GM12873 (cell line): ENCODE results near the gene SMC5.

Experiments
- CTCF ChIP-seq: IDR thresholded peaks from 2 replicates; pipeline ENCODE4 v1.5.1; 2012; ENCODE audit warnings: low read depth, mild to moderate bottlenecking, moderate library complexity, low read length, control low read depth; ENCODE audit not compliant: insufficient read depth; ENCODE audit errors: missing control alignments

SMC5 gene

GRCh38 chr9:70387663-70388062 lies 128.9 kb downstream of the SMC5 start:
- no peak for TF ChIP-seq CTCF

GRCh38 chr9:70389188-70389587 lies 130.4 kb downstream of the SMC5 start:
- TF ChIP-seq CTCF, result no peak

- TF ChIP-seq CTCF, result no peak
Measured at GRCh38 chr9:70389621-70390266, 131.0 kb downstream of the SMC5 start.

- no peak for TF ChIP-seq CTCF
Measured at GRCh38 chr9:70390933-70391341, 132.2 kb downstream of the SMC5 start.

GRCh38 chr9:70392189-70392588 lies 133.4 kb downstream of the SMC5 start:
- TF ChIP-seq CTCF, result peak; percentile 34

- TF ChIP-seq CTCF, result no peak
Measured at GRCh38 chr9:70392850-70393249, 134.1 kb downstream of the SMC5 start.

GRCh38 chr9:70395652-70396051 lies 136.9 kb downstream of the SMC5 start:
- no peak for TF ChIP-seq CTCF
